ENCODE data around the gene SLC6A8. TPM values are rescaled to one million over a fixed set of nuclear protein-coding genes. Genes with fewer than 3 reads are reported as not detected.
A peak's percentile ranks its signal among the peaks of the same experiment; 100 is the strongest.
"Not testable (repeated sequence)": the region's sequence is repeated elsewhere in the genome, so short reads cannot be mapped to it uniquely, and the experiment has no call there.

The SLC6A8 gene

GRCh38 chrX:153742796-153743467 is 55.2 kb downstream of the SLC6A8 start:
- H3K23ac ChIP-seq (ENCODE audit: low read length); H2BK120ac ChIP-seq (ENCODE audit: low read depth, low read length); H2AK5ac ChIP-seq (ENCODE audit: low read length); H3K4me1 ChIP-seq (ENCODE audit: control insufficient read depth, low read depth, low read length); H3K4me3 ChIP-seq (ENCODE audit: low read length); H3K27me3 ChIP-seq (ENCODE audit: insufficient read depth, low read length, poor library complexity); H3K9ac ChIP-seq (ENCODE audit: low read length); H3K36me3 ChIP-seq (ENCODE audit: control insufficient read depth, insufficient read depth, low read length); H4K5ac ChIP-seq (ENCODE audit: low read length); DNase-seq; H3K4me2 ChIP-seq (ENCODE audit: low read length); H2BK15ac ChIP-seq (replicated peaks; ENCODE audit: low read depth); H3K27ac ChIP-seq (ENCODE audit: low read depth, low read length); H3K79me1 ChIP-seq (ENCODE audit: low read length); H3K4ac ChIP-seq (ENCODE audit: low read depth, low read length); H3K18ac ChIP-seq (ENCODE audit: low read length); H2BK5ac ChIP-seq (ENCODE audit: low read length); H3K79me2 ChIP-seq (ENCODE audit: control insufficient read depth, insufficient read depth, low read length); H4K8ac ChIP-seq (ENCODE audit: low read depth, low read length); H3K56ac ChIP-seq (ENCODE audit: low read length): not testable (repeated sequence)
- WGBS (ENCODE audit: extremely low coverage, insufficient coverage, low lambda C conversion rate) = no CpG with 5 or more reads among the region's 32 CpGs

- not testable (repeated sequence) for H2BK5ac ChIP-seq (ENCODE audit: low read length); H3K4me3 ChIP-seq (ENCODE audit: low read length)
- no CpG with 5 or more reads among the region's 35 CpGs for WGBS (ENCODE audit: extremely low coverage, insufficient coverage, low lambda C conversion rate)
These were observed 55.9 kb downstream of the SLC6A8 start for GRCh38 chrX:153743468-153744209.

DNA sequence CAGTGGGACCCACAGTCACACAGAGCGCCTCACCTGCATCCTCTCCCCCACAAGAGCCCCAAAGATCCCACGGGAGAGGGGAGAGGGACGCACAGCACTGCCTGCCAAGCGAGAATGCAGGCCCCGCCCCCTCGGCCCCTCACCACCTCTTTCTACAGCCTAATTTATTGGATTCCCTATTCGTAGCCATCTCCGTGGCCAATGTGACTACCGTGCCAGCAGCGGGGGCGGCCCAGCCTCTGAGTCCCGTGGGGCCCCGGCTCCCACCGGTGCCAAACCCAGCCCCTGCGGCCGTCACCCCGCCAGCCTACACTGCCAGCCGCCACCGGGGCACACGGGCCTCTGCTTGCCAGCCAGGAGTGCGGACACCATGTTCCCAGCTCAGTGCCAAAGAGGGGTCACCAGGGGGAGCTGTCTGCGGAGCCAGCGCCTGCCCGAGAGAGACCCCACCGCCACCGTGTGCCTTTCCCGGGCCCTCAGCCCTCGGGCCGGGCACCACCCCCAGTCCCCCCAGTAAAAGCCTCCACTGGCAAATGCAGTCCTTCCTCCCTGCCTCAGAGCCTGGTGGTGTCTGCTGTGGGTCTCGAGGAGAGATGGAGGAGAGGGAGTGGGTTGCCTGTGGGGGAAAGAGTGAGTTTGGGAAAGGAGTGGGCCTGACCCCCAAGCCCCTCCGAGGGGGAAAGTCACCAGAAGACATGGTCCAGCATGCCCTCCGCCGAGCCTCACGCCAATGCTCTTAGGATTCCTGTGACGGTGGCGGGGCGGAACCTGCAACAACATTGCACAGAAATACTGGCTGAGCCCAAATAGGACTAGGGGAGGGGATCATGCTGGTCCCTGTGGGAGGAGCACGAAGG is 56.7 kb downstream of the SLC6A8 start:
- Histone ChIP-seq H3K4me3 (ENCODE audit: low read length) (no peak overlapping the region), H4K5ac (ENCODE audit: low read length) (no peak overlapping the region), H3K9ac (ENCODE audit: low read length) (peak overlapping the region; percentile 51), H3K23ac (ENCODE audit: low read length) (no peak overlapping the region), H3K79me1 (ENCODE audit: low read length) (no peaks in the 10 kb centered on the region), H3K27me3 (ENCODE audit: insufficient read depth, low read length, poor library complexity) (no peaks in the 10 kb centered on the region), H3K36me3 (ENCODE audit: control insufficient read depth, insufficient read depth, low read length) (no peaks in the 10 kb centered on the region), H3K56ac (ENCODE audit: low read length) (peak overlapping the region; percentile 70), H4K8ac (ENCODE audit: low read depth, low read length) (no peak overlapping the region), H2BK15ac (replicated peaks; ENCODE audit: low read depth) (no peak overlapping the region), H3K79me2 (ENCODE audit: control insufficient read depth, insufficient read depth, low read length) (no peaks in the 10 kb centered on the region), H3K18ac (ENCODE audit: low read length) (no peak overlapping the region), H2BK120ac (ENCODE audit: low read depth, low read length) (no peak overlapping the region), H3K4me2 (ENCODE audit: low read length) (no peak overlapping the region), H3K27ac (ENCODE audit: low read depth, low read length) (no peak overlapping the region), H3K4ac (ENCODE audit: low read depth, low read length) (no peak overlapping the region), H2BK5ac (ENCODE audit: low read length) (no peak overlapping the region), H3K4me1 (ENCODE audit: control insufficient read depth, low read depth, low read length) (no peaks in the 10 kb centered on the region), H2AK5ac (ENCODE audit: low read length) (no peak overlapping the region)
- DNase-seq = peak; percentile 49
- no CpG with 5 or more reads among the region's 38 CpGs for WGBS (ENCODE audit: extremely low coverage, insufficient coverage, low lambda C conversion rate)

More at GRCh38 chrX:153743468-153744209, 55.9 kb downstream of the SLC6A8 start:
- not testable (repeated sequence) for H3K4me2 ChIP-seq (ENCODE audit: low read length); H3K79me1 ChIP-seq (ENCODE audit: low read length); H3K27ac ChIP-seq (ENCODE audit: low read depth, low read length); H2AK5ac ChIP-seq (ENCODE audit: low read length); H3K4me1 ChIP-seq (ENCODE audit: control insufficient read depth, low read depth, low read length); H3K23ac ChIP-seq (ENCODE audit: low read length); H3K4ac ChIP-seq (ENCODE audit: low read depth, low read length); H3K27me3 ChIP-seq (ENCODE audit: insufficient read depth, low read length, poor library complexity); H4K8ac ChIP-seq (ENCODE audit: low read depth, low read length); H3K18ac ChIP-seq (ENCODE audit: low read length); H4K5ac ChIP-seq (ENCODE audit: low read length); H3K79me2 ChIP-seq (ENCODE audit: control insufficient read depth, insufficient read depth, low read length); H2BK15ac ChIP-seq (replicated peaks; ENCODE audit: low read depth); H3K36me3 ChIP-seq (ENCODE audit: control insufficient read depth, insufficient read depth, low read length); H2BK120ac ChIP-seq (ENCODE audit: low read depth, low read length)
- H3K9ac ChIP-seq (ENCODE audit: low read length) = peak overlapping the region; percentile 51
- H3K56ac ChIP-seq (ENCODE audit: low read length) = peak overlapping the region; percentile 64
- peak; percentile 64 for DNase-seq

DNA sequence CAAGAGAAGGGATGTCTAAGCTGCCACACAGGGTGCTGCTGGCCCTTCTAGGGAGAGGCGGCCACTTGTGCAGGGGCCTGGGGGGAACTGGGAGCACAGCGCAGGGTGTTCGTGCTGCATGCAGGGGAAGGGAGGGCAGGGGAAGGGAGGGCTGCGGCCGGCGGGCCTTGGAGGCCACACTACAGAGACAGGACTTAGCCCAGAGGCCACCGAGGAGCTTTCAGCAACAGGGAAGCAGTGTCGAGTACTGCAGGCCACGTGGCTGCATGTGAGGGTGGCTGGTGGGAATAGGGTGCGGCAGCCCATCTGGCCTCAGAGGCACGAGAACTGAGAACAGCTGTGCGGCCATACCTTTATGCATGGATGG is 57.3 kb downstream of the SLC6A8 start:
- H3K4me2 ChIP-seq (ENCODE audit: low read length); H2BK120ac ChIP-seq (ENCODE audit: low read depth, low read length); H2BK15ac ChIP-seq (replicated peaks; ENCODE audit: low read depth); H3K27ac ChIP-seq (ENCODE audit: low read depth, low read length); H3K4ac ChIP-seq (ENCODE audit: low read depth, low read length); H4K8ac ChIP-seq (ENCODE audit: low read depth, low read length); H3K79me1 ChIP-seq (ENCODE audit: low read length); H2AK5ac ChIP-seq (ENCODE audit: low read length); H3K23ac ChIP-seq (ENCODE audit: low read length); H3K27me3 ChIP-seq (ENCODE audit: insufficient read depth, low read length, poor library complexity); H3K56ac ChIP-seq (ENCODE audit: low read length); H3K4me1 ChIP-seq (ENCODE audit: control insufficient read depth, low read depth, low read length); H3K79me2 ChIP-seq (ENCODE audit: control insufficient read depth, insufficient read depth, low read length); DNase-seq; H3K4me3 ChIP-seq (ENCODE audit: low read length); H3K18ac ChIP-seq (ENCODE audit: low read length); H3K36me3 ChIP-seq (ENCODE audit: control insufficient read depth, insufficient read depth, low read length); H3K9ac ChIP-seq (ENCODE audit: low read length); H2BK5ac ChIP-seq (ENCODE audit: low read length); H4K5ac ChIP-seq (ENCODE audit: low read length): not testable (repeated sequence)
- WGBS (ENCODE audit: extremely low coverage, insufficient coverage, low lambda C conversion rate) = no CpG with 5 or more reads among the region's 12 CpGs

Small RNA genes lying within 50 kb of the gene (small RNA-seq; reads per million reads assigned to genes)
- not detected for gene RN7SL687P (ENCODE audit: insufficient read depth)
